GM12878 (cell line): Measurements from ENCODE around the gene TBL3. TPM values are rescaled to one million over a fixed set of nuclear protein-coding genes. Genes with fewer than 3 reads are reported as not detected.

Experiments
- CUX1 ChIP-seq: IDR thresholded peaks from 2 replicates; pipeline ENCODE4 v1.6.1; 2012; ENCODE audit warnings: improper control_type of control experiment, low read depth, low read length; ENCODE audit not compliant: insufficient replicate concordance
- MTA2 ChIP-seq: fragments of 450-650 bp; IDR thresholded peaks from 2 replicates; pipeline ENCODE4 v1.6.1; 2016; ENCODE audit warnings: low read depth, mild to moderate bottlenecking, moderate library complexity
- REST ChIP-seq: IDR thresholded peaks from 2 replicates; pipeline ENCODE4 v1.6.1; 2012; ENCODE audit warnings: mild to moderate bottlenecking, low read depth, low read length
- STAT1 ChIP-seq: fragments of 450-650 bp; conservative IDR thresholded peaks from 2 replicates; pipeline ENCODE4 v1.6.1; 2014; ENCODE audit warnings: antibody characterized with exemption, mild to moderate bottlenecking
- ZBTB33 ChIP-seq: fragments of 450-650 bp; IDR thresholded peaks from 2 replicates; pipeline ENCODE4 v1.6.1; 2017; ENCODE audit warnings: mild to moderate bottlenecking
- ZNF592 ChIP-seq: fragments of 450-650 bp; IDR thresholded peaks from 2 replicates; pipeline ENCODE4 v1.6.1; 2017; ENCODE audit warnings: mild to moderate bottlenecking, moderate library complexity
- polyA plus RNA-seq, 11 experiments: library from polyadenylated mRNA; depleted of rRNA in 4 of 11; unstranded in 6 of 11; stranded (reverse) in 5 of 11; fragments of >200 nt; fragmentation: Nextera tagmentation in 4 of 11; fragmentation: Illumina TruSeq in 1 of 11; extraction: Ambion mirVana in 4 of 11; extraction: Trizol in 1 of 11; gene quantifications; 1 replicate in 1 of 11; 2 replicates in 10 of 11; pipeline versions ENCODE4 v1.2.1 to v1.2.3, GENCODE V29; 2011 to 2016; ENCODE audit warnings: inconsistent platforms in 2 of 11, missing spikeins in 2 of 11, low read depth in 1 of 11
- total RNA-seq, 4 experiments: library from RNA; depleted of rRNA in 3 of 4; stranded (reverse); fragments of >200 nt in 3 of 4; fragmentation: Illumina TruSeq in 1 of 4; extraction: Trizol in 1 of 4; gene quantifications; 2 replicates each; pipeline versions ENCODE4 v1.2.1 to v1.2.3, GENCODE V29; 2013 to 2021

The TBL3 gene
- total and polyA plus RNA-seq, 10 of the 15 experiments (the other 5 are each of a cell fraction or from before 2014, with no cell fraction given), result 1.2 to 101 (median 34.2) TPM

- no peak for TF ChIP-seq REST
- no peak for TF ChIP-seq CUX1
- no peak for TF ChIP-seq STAT1
- TF ChIP-seq ZNF592, result no peak
- TF ChIP-seq ZBTB33, result no peak
- no peak for TF ChIP-seq MTA2
Measured at GRCh38 chr16:2001035-2001434, 29.2 kb downstream of the TBL3 start (continued).
